MM.1S (cell line): ENCODE measurements around the gene TYRO3.

Source experiments
- CTCF ChIP-seq: fragments of 300-600 bp; sonication (generic); IDR thresholded peaks from 2 replicates; pipeline ENCODE4 v1.5.1; 2016; ENCODE audit warnings: antibody characterized with exemption, low read length, mixed read lengths
- EZH2 ChIP-seq: fragments of 300-600 bp; sonication (generic); optimal IDR thresholded peaks from 2 replicates; pipeline ENCODE3; 2017; ENCODE audit warnings: low read depth, mild to moderate bottlenecking, antibody characterized with exemption, low read length, mixed read lengths

GRCh38 chr15:41629463-41629862, 70.5 kb downstream of the TYRO3 start:
- TF ChIP-seq EZH2 (no peak), CTCF (no peak)
